Inferior parietal cortex (tissue), 1 donor: ENCODE results near the gene UCK1.
A peak's percentile ranks its signal among the peaks of the same experiment; 100 is the strongest.
"Not testable (repeated sequence)": the region's sequence is repeated elsewhere in the genome, so short reads cannot be mapped to it uniquely, and the experiment has no call there.

Experiments used
- DNase-seq: peaks from one replicate; pipeline ENCODE4 v3.0.0-alpha.2; 2016; ENCODE audit errors: extremely low spot score

The UCK1 gene

GRCh38 chr9:131554087-131554842, 23.2 kb upstream of the UCK1 start:
- no peak for DNase-seq

- no peak for DNase-seq
Measured at GRCh38 chr9:131552030-131552429, 21.0 kb upstream of the UCK1 start.

- not testable (repeated sequence) for DNase-seq
Measured at GRCh38 chr9:131550465-131550864, 19.4 kb upstream of the UCK1 start.

GRCh38 chr9:131549186-131549585, 18.1 kb upstream of the UCK1 start:
- DNase-seq: not testable (repeated sequence)

- DNase-seq: no peak
Measured at GRCh38 chr9:131546336-131547084, 15.4 kb upstream of the UCK1 start.

- no peak for DNase-seq
Measured at GRCh38 chr9:131545786-131546335, 14.8 kb upstream of the UCK1 start.

- no peak for DNase-seq
Measured at GRCh38 chr9:131545003-131545785, 14.1 kb upstream of the UCK1 start, which contains the start of gene PRRT1B. Gene PRRT1B, plus strand, starts transcription at chr9:131545523. Its CDS starts 93 bp downstream, at chr9:131545616.

- no peak for DNase-seq
Measured at GRCh38 chr9:131543141-131543540, 12.1 kb upstream of the UCK1 start.

- DNase-seq: no peak
Measured at GRCh38 chr9:131539223-131539923, 8.3 kb upstream of the UCK1 start.

GRCh38 chr9:131537946-131538345, 6.9 kb upstream of the UCK1 start:
- no peak for DNase-seq

GRCh38 chr9:131534721-131535237, 3.7 kb upstream of the UCK1 start:
- DNase-seq: no peak

- no peak for DNase-seq
Measured at GRCh38 chr9:131530546-131530919, 530 bp downstream of the UCK1 start.

GRCh38 chr9:131529597-131530545, 1.2 kb downstream of the UCK1 start:
- no peak for DNase-seq

GRCh38 chr9:131528886-131529505, 2.1 kb downstream of the UCK1 start:
- DNase-seq: no peak

GRCh38 chr9:131528186-131528585, 2.9 kb downstream of the UCK1 start:
- DNase-seq: no peak

- peak; percentile 76 for DNase-seq
Measured at GRCh38 chr9:131525643-131526565, 5.2 kb downstream of the UCK1 start.

- no peak for DNase-seq
Measured at GRCh38 chr9:131524665-131525315, 6.3 kb downstream of the UCK1 start.
